GM12878 (cell line): ENCODE results near the gene DST. TPM values are rescaled to one million over a fixed set of nuclear protein-coding genes. Genes with fewer than 3 reads are reported as not detected.

Source experiments
- ATAC-seq: fragments of 200-7000 bp; cut with Tn5 transposase; 3 replicates; pipeline ENCODE4 v1.9.1; 2020; ENCODE audit warnings: mild to moderate bottlenecking, moderate library complexity
- BruUV-seq: library from RNA; stranded (reverse); fragments of 400-500 nt; replicated peaks from 2 replicates; lab custom pipeline; 2021; lab: Mats Ljungman, UMichigan
- CTCF ChIA-PET: fragments of 300-600 bp; sonication (Branson Sonifier 250); formaldehyde crosslinking; extraction: SDS; loops from one replicate; lab custom pipeline; 2021; ENCODE audit warnings: inconsistent platforms; lab: Yijun Ruan, JAX
- POLR2A ChIA-PET: fragments of 350-600 bp; formaldehyde crosslinking; extraction: SDS; loops from one replicate; lab custom pipeline; 2021; ENCODE audit warnings: inconsistent platforms; lab: Charles Lee
- RAD21 ChIA-PET: fragments of 300-600 bp; sonication (Branson Sonifier 250); formaldehyde crosslinking; loops from one replicate; lab custom pipeline; 2023; ENCODE audit warnings: antibody characterized with exemption; ENCODE audit not compliant: unreplicated experiment; lab: Charles Lee
- SMC1A ChIA-PET: fragments of 300-600 bp; sonication (Branson Sonifier 250); formaldehyde crosslinking; loops from one replicate; lab custom pipeline; 2023; ENCODE audit not compliant: unreplicated experiment, uncharacterized antibody; lab: Charles Lee
- DNase-seq: peaks from one replicate; pipeline ENCODE4 v3.0.0-alpha.2; 2011; ENCODE audit warnings: low read depth, low spot score
- FAIRE-seq: peaks from 3 replicates; lab custom pipeline; 2011; peaks lifted over from hg19 to GRCh38; lab: Jason Lieb, UNC
- H2AFZ ChIP-seq: 2 replicates; pipeline ENCODE4 v1.6.0; 2011; ENCODE audit warnings: low read depth, low read length, control low read depth; ENCODE audit not compliant: control insufficient read depth
- H3K27ac ChIP-seq: 2 replicates; pipeline ENCODE4 v1.5.1; 2011; ENCODE audit warnings: control low read depth; ENCODE audit not compliant: control insufficient read depth, insufficient read depth
- H3K27me3 ChIP-seq, 2 experiments: replicated peaks in 1 of 2; 2 replicates each; pipeline versions ENCODE4 v1.6.0 to v1.6.1; 2011; ENCODE audit warnings: low read length in 1 of 2; ENCODE audit not compliant: control insufficient read depth in 2 of 2, insufficient read depth in 2 of 2
- H3K36me3 ChIP-seq, 2 experiments: 2 replicates each; pipeline ENCODE4 v1.5.1; 2011; ENCODE audit warnings: low read length in 1 of 2; ENCODE audit not compliant: control insufficient read depth in 2 of 2, insufficient read depth in 2 of 2
- H3K4me1 ChIP-seq: 2 replicates; pipeline ENCODE4 v1.6.1; 2011; ENCODE audit warnings: mild to moderate bottlenecking, low read length, moderate library complexity, mixed read lengths; ENCODE audit not compliant: control insufficient read depth, insufficient read depth
- H3K4me2 ChIP-seq: 2 replicates; pipeline ENCODE4 v1.6.0; 2011; ENCODE audit warnings: control low read depth; ENCODE audit not compliant: control insufficient read depth, insufficient read depth
- H3K4me3 ChIP-seq: fragments of 200-600 bp; sonication (generic); 2 replicates; pipeline ENCODE4 v1.5.1; 2016
- H3K79me2 ChIP-seq: 2 replicates; pipeline ENCODE4 v1.6.0; 2011; ENCODE audit warnings: low read length; ENCODE audit not compliant: control insufficient read depth, insufficient read depth
- H3K9ac ChIP-seq: 2 replicates; pipeline ENCODE4 v1.8.0; 2011; ENCODE audit warnings: low read length, control low read depth, mixed read lengths; ENCODE audit not compliant: control insufficient read depth, insufficient read depth
- H3K9me3 ChIP-seq: replicated peaks from 3 replicates; pipeline ENCODE4 v1.5.1; 2011; ENCODE audit warnings: mild to moderate bottlenecking, low read length; ENCODE audit not compliant: control insufficient read depth, insufficient read depth
- H4K20me1 ChIP-seq: 2 replicates; pipeline ENCODE4 v1.6.0; 2011; ENCODE audit not compliant: control insufficient read depth, insufficient read depth
- BHLHE40 ChIP-seq, 2 experiments: fragments of 450-650 bp in 1 of 2; IDR thresholded peaks; 2 replicates each; pipeline ENCODE4 v1.6.1; 2011 to 2017; ENCODE audit warnings: low read depth in 2 of 2, borderline replicate concordance in 1 of 2, improper control_type of control experiment in 1 of 2, low read length in 1 of 2, mild to moderate bottlenecking in 1 of 2
- BMI1 ChIP-seq: fragments of 450-650 bp; IDR thresholded peaks from 2 replicates; pipeline ENCODE4 v1.6.1; 2016; ENCODE audit warnings: mild to moderate bottlenecking, moderate library complexity, borderline replicate concordance
- CREB1 ChIP-seq: IDR thresholded peaks from 2 replicates; pipeline ENCODE4 v1.6.1; 2012; ENCODE audit warnings: low read depth, mild to moderate bottlenecking, inconsistent platforms
- JUNB ChIP-seq: IDR thresholded peaks from 2 replicates; pipeline ENCODE4 v1.6.1; 2016; ENCODE audit warnings: antibody characterized with exemption, mild to moderate bottlenecking
- MEF2B ChIP-seq: fragments of 450-650 bp; IDR thresholded peaks from 2 replicates; pipeline ENCODE4 v1.6.1; 2018; ENCODE audit warnings: mild to moderate bottlenecking, moderate library complexity; ENCODE audit not compliant: partially characterized antibody, poor library complexity, severe bottlenecking
- MLLT1 ChIP-seq: fragments of 450-650 bp; IDR thresholded peaks from 2 replicates; pipeline ENCODE4 v1.6.1; 2016; ENCODE audit warnings: mild to moderate bottlenecking
- MYC ChIP-seq: IDR thresholded peaks from 2 replicates; pipeline ENCODE4 v1.6.1; 2011; ENCODE audit warnings: mild to moderate bottlenecking, low read length, moderate library complexity, inconsistent platforms; ENCODE audit not compliant: insufficient read depth, insufficient replicate concordance, insufficient read length, severe bottlenecking
- NR2C2 ChIP-seq: IDR thresholded peaks from 2 replicates; pipeline ENCODE4 v1.6.1; 2011; ENCODE audit warnings: borderline replicate concordance, low read depth; ENCODE audit not compliant: control insufficient read depth, insufficient read length
- SRF ChIP-seq, 2 experiments: IDR thresholded peaks; 2 replicates each; pipeline ENCODE4 v1.6.1; 2011; ENCODE audit warnings: low read depth in 2 of 2, low read length in 2 of 2, mild to moderate bottlenecking in 1 of 2, moderate library complexity in 1 of 2
- WGBS: methylation state at CpG from one replicate; pipeline ENCODE4 v1.1.6; 2016; ENCODE audit warnings: low lambda C conversion rate; ENCODE audit not compliant: insufficient replicate concordance, insufficient coverage; ENCODE audit errors: missing lambda C conversion rate; 5-methylcytosine and 5-hydroxymethylcytosine counted together
- in situ Hi-C: fragments of 300-500 bp; cut with MboI; formaldehyde crosslinking; loops from 9 replicates; pipeline ENCODE4 v1.14.3; 2018; ENCODE audit warnings: mixed read lengths
- intact Hi-C: fragments of 100-400 bp; cut with micrococcal nuclease; formaldehyde crosslinking; loops from one replicate; pipeline ENCODE4 v1.14.2; 2022; ENCODE audit not compliant: unreplicated experiment
- polyA plus RNA-seq, 11 experiments: library from polyadenylated mRNA; depleted of rRNA in 4 of 11; unstranded in 6 of 11; stranded (reverse) in 5 of 11; fragments of >200 nt; fragmentation: Nextera tagmentation in 4 of 11; fragmentation: Illumina TruSeq in 1 of 11; extraction: Ambion mirVana in 4 of 11; extraction: Trizol in 1 of 11; gene quantifications; 1 replicate in 1 of 11; 2 replicates in 10 of 11; pipeline versions ENCODE4 v1.2.1 to v1.2.3, GENCODE V29; 2011 to 2016; ENCODE audit warnings: inconsistent platforms in 2 of 11, missing spikeins in 2 of 11, low read depth in 1 of 11
- total RNA-seq, 4 experiments: library from RNA; depleted of rRNA in 3 of 4; stranded (reverse); fragments of >200 nt in 3 of 4; fragmentation: Illumina TruSeq in 1 of 4; extraction: Trizol in 1 of 4; gene quantifications; 2 replicates each; pipeline versions ENCODE4 v1.2.1 to v1.2.3, GENCODE V29; 2013 to 2021
- TF ChIP-seq, protein P1 (sequence below): fragments of 450-650 bp; IDR thresholded peaks from 2 replicates; pipeline ENCODE4 v1.6.1; 2017; ENCODE audit warnings: borderline replicate concordance

The DST gene
- total and polyA plus RNA-seq, 10 of the 15 experiments (the other 5 are each of a cell fraction or from before 2014, with no cell fraction given) = 32.1 to 156 (median 75.0) TPM

- ATAC-seq = no peak
- Histone ChIP-seq H4K20me1 (no peaks in the 10 kb centered on the region), H3K9ac (no peak overlapping the region), H3K27ac (no peak overlapping the region), H3K4me3 (no peak overlapping the region), H3K79me2 (peaks cover 3% of the 10 kb centered on the region), H3K4me1 (peaks cover 11% of the 10 kb centered on the region), H3K36me3 (peaks cover 0 to 6% of the 10 kb centered on the region in 2 experiments; a peak in 2 of 4 replicates), H2AFZ (no peak overlapping the region), H3K27me3 (no peaks in the 10 kb centered on the region), H3K9me3 (no peaks in the 10 kb centered on the region), H3K4me2 (no peak overlapping the region)
- POLR2A ChIA-PET = interaction anchor here (1.5 kb wide), 1 partner anchor 12 kb away, joined by 3 read pairs; no protein-coding TSS in a partner anchor
- SMC1A ChIA-PET = interaction anchor here (0.7 to 1.4 kb wide), 2 partner anchors 20 to 190 kb away, joined by 4 read pairs; no protein-coding TSS in a partner anchor
- RAD21 ChIA-PET = no interaction called here
- BruUV-seq = no TSS peak
- intact Hi-C loops (no loop called here), in situ Hi-C loops (no loop called here)
- TF ChIP-seq BMI1 (no peak), MEF2B (no peak), SRF (IDR thresholded peaks at IDR 0.05; ENCODE audit: low read depth in 2 of 2, low read length in 2 of 2) (no peak)
- FAIRE-seq = no peak
- WGBS = 100% methylated on average over 1 of the region's 1 CpG
- DNase-seq = no peak
- CTCF ChIA-PET = interaction anchor here (1.0 to 1.9 kb wide), 4 partner anchors 12 to 196 kb away, joined by 3 to 9 read pairs (median 6); partner anchors contain the start of gene DST
These were observed 12.6 kb upstream of the DST start for GRCh38 chr6:56655249-56655648.

DNA sequence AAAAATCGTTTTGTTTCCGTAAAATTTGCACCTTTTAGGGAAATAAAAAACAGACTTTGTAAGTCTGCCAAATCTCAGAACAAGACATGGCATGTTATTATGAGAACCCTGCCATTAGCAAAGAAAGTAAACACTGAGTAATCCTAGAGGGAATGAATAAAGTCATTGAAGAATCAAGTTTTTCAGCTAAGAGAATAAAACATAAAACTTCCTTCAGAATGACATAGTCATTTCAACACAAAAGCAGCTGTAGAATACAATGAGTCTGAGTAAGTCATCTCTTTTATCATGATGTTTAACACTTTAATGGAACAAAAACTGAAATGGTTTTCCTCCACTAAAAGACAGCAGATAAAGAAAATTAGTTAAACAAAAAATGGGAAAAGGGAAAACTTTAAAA lies 10.3 kb upstream of the DST start:
- no peaks in the 10 kb centered on the region for H3K27me3 ChIP-seq
- ChIA-PET SMC1A (interaction anchor here (0.7 to 3.1 kb wide), 5 partner anchors 9 to 46 kb away, joined by 3 to 13 read pairs (median 3); partner anchors contain the start of gene DST), RAD21 (no interaction called here), CTCF (interaction anchor here (1.3 kb wide), 1 partner anchor 207 kb away, joined by 3 read pairs; no protein-coding TSS in a partner anchor), POLR2A (no interaction called here)
- DNase-seq (no peak), FAIRE-seq (no peak), ATAC-seq (no peak)
- no peaks in the 10 kb centered on the region for H3K9me3 ChIP-seq
- peaks cover 3 to 7% of the 10 kb centered on the region in 2 experiments; a peak in 3 of 4 replicates for H3K36me3 ChIP-seq
- H3K4me2 ChIP-seq = no peak overlapping the region
- no TSS peak for BruUV-seq
- intact Hi-C loops (no loop called here), in situ Hi-C loops (no loop called here)
- peaks cover 3% of the 10 kb centered on the region; the same call in 1 of the 2 replicates for H3K79me2 ChIP-seq
- no peak overlapping the region for H3K4me3 ChIP-seq
- no peak overlapping the region for H3K27ac ChIP-seq
- H2AFZ ChIP-seq = no peak overlapping the region
- 0% methylated on average over 2 of the region's 2 CpGs for WGBS
- H3K9ac ChIP-seq = no peak overlapping the region
- H3K4me1 ChIP-seq = no peaks in the 10 kb centered on the region
- H4K20me1 ChIP-seq = no peaks in the 10 kb centered on the region
- TF ChIP-seq CREB1 = no peak
- TF ChIP-seq MLLT1 = no peak
- no peak for TF ChIP-seq BHLHE40 (IDR thresholded peaks at IDR 0.05; ENCODE audit: borderline replicate concordance in 1 of 2, low read depth in 2 of 2, low read length in 1 of 2)
- TF ChIP-seq, protein P1, sequence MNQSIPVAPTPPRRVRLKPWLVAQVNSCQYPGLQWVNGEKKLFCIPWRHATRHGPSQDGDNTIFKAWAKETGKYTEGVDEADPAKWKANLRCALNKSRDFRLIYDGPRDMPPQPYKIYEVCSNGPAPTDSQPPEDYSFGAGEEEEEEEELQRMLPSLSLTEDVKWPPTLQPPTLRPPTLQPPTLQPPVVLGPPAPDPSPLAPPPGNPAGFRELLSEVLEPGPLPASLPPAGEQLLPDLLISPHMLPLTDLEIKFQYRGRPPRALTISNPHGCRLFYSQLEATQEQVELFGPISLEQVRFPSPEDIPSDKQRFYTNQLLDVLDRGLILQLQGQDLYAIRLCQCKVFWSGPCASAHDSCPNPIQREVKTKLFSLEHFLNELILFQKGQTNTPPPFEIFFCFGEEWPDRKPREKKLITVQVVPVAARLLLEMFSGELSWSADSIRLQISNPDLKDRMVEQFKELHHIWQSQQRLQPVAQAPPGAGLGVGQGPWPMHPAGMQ = no peak
- TF ChIP-seq JUNB = no peak
- no peak for TF ChIP-seq MYC
- no peak for TF ChIP-seq NR2C2
